HG03442 (cell line): ENCODE measurements around the gene CC2D1B.

Source experiments
- ATAC-seq: cut with Tn5 transposase; IDR thresholded peaks from one replicate; pipeline ENCODE4 v1.9.1; 2021; ENCODE audit warnings: mild to moderate bottlenecking, moderate library complexity; ENCODE audit not compliant: unreplicated experiment

CC2D1B gene

GRCh38 chr1:52360595-52360968 is 5.4 kb downstream of the CC2D1B start:
- no peak for ATAC-seq

- ATAC-seq, result no peak
These were observed 6.1 kb downstream of the CC2D1B start for GRCh38 chr1:52359676-52360594.

GRCh38 chr1:52358851-52359497 is 7.0 kb downstream of the CC2D1B start:
- ATAC-seq, result no peak

GRCh38 chr1:52357397-52357796 is 8.6 kb downstream of the CC2D1B start:
- no peak for ATAC-seq

GRCh38 chr1:52356818-52357355 is 9.1 kb downstream of the CC2D1B start:
- no peak for ATAC-seq

- no peak for ATAC-seq
These were observed 10.0 kb downstream of the CC2D1B start for GRCh38 chr1:52355847-52356505.

GRCh38 chr1:52355436-52355835 is 10.6 kb downstream of the CC2D1B start:
- no peak for ATAC-seq

- ATAC-seq, result no peak
These were observed 13.3 kb downstream of the CC2D1B start for GRCh38 chr1:52352690-52353089.

GRCh38 chr1:52348704-52349300 is 17.2 kb downstream of the CC2D1B start:
- ATAC-seq, result no peak

- no peak for ATAC-seq
These were observed 19.4 kb downstream of the CC2D1B start for GRCh38 chr1:52346653-52347052.

GRCh38 chr1:52345252-52345651 is 20.8 kb downstream of the CC2D1B start:
- ATAC-seq, result no peak

GRCh38 chr1:52343979-52344378 is 22.0 kb downstream of the CC2D1B start:
- no peak for ATAC-seq

- no peak for ATAC-seq
These were observed 24.2 kb downstream of the CC2D1B start for GRCh38 chr1:52341655-52342260.

- ATAC-seq, result no peak
These were observed 28.6 kb downstream of the CC2D1B start for GRCh38 chr1:52337439-52337838.

GRCh38 chr1:52334906-52335528 is 31.0 kb downstream of the CC2D1B start:
- no peak for ATAC-seq

- ATAC-seq, result no peak
These were observed 33.6 kb downstream of the CC2D1B start for GRCh38 chr1:52332411-52332810.

- no peak for ATAC-seq
These were observed 37.4 kb downstream of the CC2D1B start for GRCh38 chr1:52328615-52329014.

GRCh38 chr1:52325786-52326185 is 40.2 kb downstream of the CC2D1B start:
- no peak for ATAC-seq

- ATAC-seq, result no peak
These were observed 42.3 kb downstream of the CC2D1B start for GRCh38 chr1:52323731-52324130.

- no peak for ATAC-seq
These were observed 44.9 kb downstream of the CC2D1B start for GRCh38 chr1:52321061-52321460.
